Stimulated activated CD4-positive, alpha-beta T cell treated with anti-CD3 and anti-CD28 coated beads, Interleukin-1b, Interleukin-23, amount 100 ng/mL, for 4 hours (primary cell): ENCODE results near the gene RBMX.
A peak's percentile ranks its signal among the peaks of the same experiment; 100 is the strongest.
"Not testable (repeated sequence)": the region's sequence is repeated elsewhere in the genome, so short reads cannot be mapped to it uniquely, and the experiment has no call there.

Experiments
- DNase-seq, 2 donors: peaks; one replicate each; pipeline ENCODE4 v3.0.0-alpha.2; 2020; ENCODE audit warnings: low read depth in 2 of 2

RBMX gene

GRCh38 chrX:136880452-136881013, at the start of gene RBMX:
Gene RBMX (minus strand): TSS chrX:136880725. CDS start chrX:136879427, 1,298 bp downstream.
- peak; percentile 71 to 85 for DNase-seq

- DNase-seq: not testable (repeated sequence)
These were observed 40.9 kb upstream of the RBMX start for GRCh38 chrX:136921438-136921837.

- no peak for DNase-seq
These were observed 39.5 kb upstream of the RBMX start for GRCh38 chrX:136920001-136920400.

GRCh38 chrX:136916827-136917226, 36.3 kb upstream of the RBMX start:
- no peak for DNase-seq

- not testable (repeated sequence) for DNase-seq
These were observed 31.1 kb upstream of the RBMX start for GRCh38 chrX:136911661-136912060.

GRCh38 chrX:136911253-136911652, 30.7 kb upstream of the RBMX start:
- DNase-seq: no peak

- no peak for DNase-seq
These were observed 30.1 kb upstream of the RBMX start for GRCh38 chrX:136910565-136911035.

GRCh38 chrX:136909706-136910564, 29.4 kb upstream of the RBMX start:
- DNase-seq: peak; percentile 39 to 45

GRCh38 chrX:136909119-136909705, 28.7 kb upstream of the RBMX start:
- peak; percentile 64 to 68 for DNase-seq

- no peak for DNase-seq
These were observed 27.1 kb upstream of the RBMX start for GRCh38 chrX:136907621-136908020.

GRCh38 chrX:136906921-136907510, 26.5 kb upstream of the RBMX start:
- no peak for DNase-seq

- DNase-seq: not testable (repeated sequence)
These were observed 23.5 kb upstream of the RBMX start for GRCh38 chrX:136904067-136904466.

- DNase-seq: not testable (repeated sequence)
These were observed 19.5 kb upstream of the RBMX start for GRCh38 chrX:136900071-136900470.

- no peak for DNase-seq
These were observed 18.7 kb upstream of the RBMX start for GRCh38 chrX:136899221-136899620.

GRCh38 chrX:136898752-136899151, 18.2 kb upstream of the RBMX start:
- DNase-seq: not testable (repeated sequence)

- no peak for DNase-seq
These were observed 15.8 kb upstream of the RBMX start for GRCh38 chrX:136896121-136896914.

GRCh38 chrX:136892412-136892811, 11.9 kb upstream of the RBMX start:
- DNase-seq: no peak

- not testable (repeated sequence) for DNase-seq
These were observed 10.1 kb upstream of the RBMX start for GRCh38 chrX:136890596-136890995.

GRCh38 chrX:136889269-136889668, 8.7 kb upstream of the RBMX start:
- no peak for DNase-seq

- DNase-seq: peak; percentile 6 to 16
These were observed 498 bp downstream of the RBMX start for GRCh38 chrX:136880003-136880451.

GRCh38 chrX:136879001-136879687, 1.4 kb downstream of the RBMX start:
- DNase-seq: no peak
